Measurements from ENCODE around the gene RASA2. TPM values are rescaled to one million over a fixed set of nuclear protein-coding genes. Genes with fewer than 3 reads are reported as not detected.

The RASA2 gene
- total and polyA plus RNA-seq, 9 of the 15 experiments (the other 6 are each of a cell fraction or from before 2014, with no cell fraction given): 2.0 to 12.8 (median 9.5) TPM

GRCh38 chr3:141556034-141556433, 69.2 kb downstream of the RASA2 start:
- Histone ChIP-seq H3K4me1 (replicated peaks in 1 of 2; ENCODE audit: control insufficient read depth in 2 of 2, insufficient read depth in 2 of 2, low read length in 2 of 2) (peaks cover 10 to 21% of the 10 kb centered on the region in 2 experiments), H2AFZ (ENCODE audit: low read depth, low read length) (no peak overlapping the region), H3K27me3 (ENCODE audit: control insufficient read depth in 2 of 2, insufficient read depth in 2 of 2, low read length in 2 of 2) (no peaks in the 10 kb centered on the region), H3K4me3 (no peak overlapping the region), H3K9ac (ENCODE audit: insufficient read depth in 1 of 2, low read depth in 2 of 2, low read length in 2 of 2) (no peak overlapping the region), H3K79me2 (ENCODE audit: control insufficient read depth, insufficient read depth, low read length) (no peaks in the 10 kb centered on the region), H3K27ac (ENCODE audit: extremely low read depth, low read depth, low read length) (no peak overlapping the region), H3K9me1 (ENCODE audit: control insufficient read depth, insufficient read depth, low read length) (no peaks in the 10 kb centered on the region), H4K20me1 (replicated peaks; ENCODE audit: control insufficient read depth, insufficient read depth, low read length) (no peaks in the 10 kb centered on the region), H3K4me2 (ENCODE audit: insufficient read depth, low read length) (no peak overlapping the region), H3K36me3 (ENCODE audit: control insufficient read depth, insufficient read depth, low read length) (peaks cover 25% of the 10 kb centered on the region; the same call in 2 of the 3 replicates), H3K9me3 (replicated peaks; ENCODE audit: control insufficient read depth, insufficient read depth, low read depth, low read length) (no peaks in the 10 kb centered on the region)
- POLR2A ChIA-PET: interaction anchor here (0.6 kb wide), 2 partner anchors 154 to 245 kb away, joined by 3 read pairs; no protein-coding TSS in a partner anchor
- WGBS (ENCODE audit: insufficient coverage, low coverage, missing lambda C conversion rate): 36% methylated on average over 1 of the region's 1 CpG
- in situ Hi-C loops (cut with MboI) (loop anchor here (5.0 kb wide), 1 partner anchor 94 kb away; no protein-coding TSS in a partner anchor), intact Hi-C loops (cut with micrococcal nuclease) (no loop called here)
- DNase-seq (ENCODE audit: extremely low read depth in 1 of 4, low spot score in 3 of 4) (peak in 1 of 4 experiments; percentile 19), ATAC-seq (peak; percentile 25), FAIRE-seq (no peak)
- BruUV-seq (replicated peaks): no TSS peak
- CTCF ChIA-PET (ENCODE audit: low intra/inter-chr PET ratio): no interaction called here
- TF ChIP-seq PHB2 (IDR thresholded peaks at IDR 0.05; ENCODE audit: low read depth) (no peak), PURB (CRISPR knock-in tag; IDR thresholded peaks at IDR 0.05; ENCODE audit: low read depth) (no peak), MAFG (tag; conservative IDR thresholded peaks at IDR 0.05) (no peak), RAD51 (IDR thresholded peaks at IDR 0.05; ENCODE audit: borderline replicate concordance, low read depth) (no peak), PHB (CRISPR knock-in tag; IDR thresholded peaks at IDR 0.05) (no peak), ETS1 (conservative IDR thresholded peaks at IDR 0.05; ENCODE audit: control insufficient read depth, low read depth, low read length) (no peak), HMBOX1 (IDR thresholded peaks at IDR 0.05) (peak; percentile 78), MCM7 (IDR thresholded peaks at IDR 0.05) (no peak), PKNOX1 (IDR thresholded peaks at IDR 0.05) (peak; percentile 17; the same call in 1 of the 2 replicates), FOSL1 (tag; conservative IDR thresholded peaks at IDR 0.05) (peak; percentile 74), TFAP4 (CRISPR knock-in tag; IDR thresholded peaks at IDR 0.05; ENCODE audit: borderline replicate concordance) (no peak), RBM14 (IDR thresholded peaks at IDR 0.05; ENCODE audit: borderline replicate concordance, insufficient read depth, low read depth, low read length) (no peak), ATF6 (CRISPR knock-in tag; IDR thresholded peaks at IDR 0.05) (no peak), COPS2 (conservative IDR thresholded peaks at IDR 0.05) (no peak), FOXA1 (IDR thresholded peaks at IDR 0.05; ENCODE audit: borderline replicate concordance) (no peak)

Measured in K562 (cell line).